Upper lobe of left lung (tissue), 6 donors: Measurements from ENCODE around the gene BAHD1. TPM values are rescaled to one million over a fixed set of nuclear protein-coding genes. Genes with fewer than 3 reads are reported as not detected.
A peak's percentile ranks its signal among the peaks of the same experiment; 100 is the strongest.

Experiments
- ATAC-seq, 2 donors: fragments of 200-7000 bp; cut with Tn5 transposase; one replicate each; pipeline ENCODE4 v1.9.1; 2022; ENCODE audit warnings: mild to moderate bottlenecking in 2 of 2, moderate library complexity in 2 of 2; ENCODE audit not compliant: low FRiP score in 2 of 2
- DNase-seq, 2 donors: peaks; one replicate each; pipeline ENCODE4 v3.0.0-alpha.2; 2019 to 2020
- H3K27ac ChIP-seq, 4 donors: fragments of 200-600 bp; sonication (generic); one replicate each; pipeline ENCODE4 v1.5.1; 2016 to 2019
- H3K27me3 ChIP-seq, 4 donors: fragments of 200-600 bp; sonication (generic); one replicate each; pipeline ENCODE4 v1.5.1; 2017 to 2019
- H3K36me3 ChIP-seq, 4 donors: fragments of 200-600 bp; sonication (generic); one replicate each; pipeline ENCODE4 v1.5.1; 2016 to 2019
- H3K4me1 ChIP-seq, 4 donors: fragments of 200-600 bp; sonication (generic); one replicate each; pipeline ENCODE4 v1.5.1; 2018 to 2019
- H3K4me3 ChIP-seq, 4 donors: fragments of 200-600 bp; sonication (generic); one replicate each; pipeline ENCODE4 v1.5.1; 2017 to 2019; ENCODE audit warnings: mild to moderate bottlenecking in 2 of 4, moderate library complexity in 1 of 4
- H3K9me3 ChIP-seq, 4 donors: fragments of 200-600 bp; sonication (generic); one replicate each; pipeline ENCODE4 v1.5.1; 2018 to 2019
- CTCF ChIP-seq, 6 experiments: fragments of 450-650 bp in 4 of 6; fragments of 200-600 bp in 2 of 6; sonication (generic) in 2 of 6; IDR thresholded peaks; one replicate each; pipeline ENCODE4 v1.5.1; 2016 to 2019; ENCODE audit warnings: antibody characterized with exemption in 6 of 6
- EP300 ChIP-seq, 4 donors: sonication (generic); formaldehyde crosslinking; IDR thresholded peaks; one replicate each; pipeline ENCODE4 v1.5.1; 2017; ENCODE audit warnings: antibody characterized with exemption in 4 of 4, control low read depth in 2 of 4
- POLR2A ChIP-seq, 4 donors: fragments of 450-650 bp; IDR thresholded peaks; one replicate each; pipeline ENCODE4 v1.5.1; 2016 to 2017; ENCODE audit warnings: antibody characterized with exemption in 4 of 4, mild to moderate bottlenecking in 2 of 4
- POLR2AphosphoS5 ChIP-seq, 2 donors: sonication (generic); formaldehyde crosslinking; IDR thresholded peaks; one replicate each; pipeline ENCODE4 v1.5.1; 2017; ENCODE audit warnings: antibody characterized with exemption in 2 of 2
- WGBS, 2 donors: methylation state at CpG; one replicate each; pipeline ENCODE4 v1.1.5; 2017 to 2018; 5-methylcytosine and 5-hydroxymethylcytosine counted together
- total RNA-seq, 6 donors: library from RNA; depleted of rRNA in 4 of 6; stranded (reverse); fragments of >200 nt in 4 of 6; gene quantifications; one replicate each; pipeline versions ENCODE4 v1.1.0 to v1.2.1, GENCODE V29; 2016 to 2021
- donor health status: DM: no; HTN: no; CAD: no; lungs with moderate emphysema.
- donor health status: DM: no; HTN: yes; CAD: no; lungs with severe emphysema.

The BAHD1 gene
- total RNA-seq, 6 donors from 2014 or later: 21.0 to 36.9 (median 28.5) TPM

- Histone ChIP-seq H3K4me1 (peaks cover 4 to 20% (median 11%) of the 10 kb centered on the region in 4 donors), H3K36me3 (peaks cover 0 to 55% (median 36%) of the 10 kb centered on the region in 4 donors), H3K27ac (peak overlapping the region in 2 of 4 donors; percentile 11 to 52), H3K27me3 (no peaks in the 10 kb centered on the region), H3K4me3 (no peak overlapping the region), H3K9me3 (no peaks in the 10 kb centered on the region)
- DNase-seq (no peak), ATAC-seq (no peak)
- WGBS, 2 donors: 100% methylated on average over 8 to 10 of the region's 10 CpGs
- TF ChIP-seq EP300 (IDR thresholded peaks at IDR 0.05): no peak
- TF ChIP-seq POLR2A (IDR thresholded peaks at IDR 0.05): no peak
- TF ChIP-seq POLR2AphosphoS5 (IDR thresholded peaks at IDR 0.05): no peak
- no peak for TF ChIP-seq CTCF (IDR thresholded peaks at IDR 0.05)
Observed at GRCh38 chr15:40465939-40466338, 25.2 kb downstream of the BAHD1 start.

- TF ChIP-seq CTCF (IDR thresholded peaks at IDR 0.05) (no peak), POLR2AphosphoS5 (IDR thresholded peaks at IDR 0.05) (no peak), POLR2A (IDR thresholded peaks at IDR 0.05) (no peak)
- whole genome bisulfite sequencing, 2 donors: 64 to 68% methylated on average over 7 of the region's 7 CpGs
Observed at GRCh38 chr15:40466426-40467260, 25.9 kb downstream of the BAHD1 start.

GRCh38 chr15:40467261-40467615 is 26.5 kb downstream of the BAHD1 start:
- H3K36me3 ChIP-seq: peaks cover 0 to 47% (median 31%) of the 10 kb centered on the region in 4 donors
- no peak overlapping the region for H3K4me3 ChIP-seq
- H3K4me1 ChIP-seq: peaks cover 10 to 29% (median 15%) of the 10 kb centered on the region in 4 donors
- no peaks in the 10 kb centered on the region for H3K9me3 ChIP-seq
- TF ChIP-seq CTCF (IDR thresholded peaks at IDR 0.05) (no peak), POLR2AphosphoS5 (IDR thresholded peaks at IDR 0.05) (no peak), POLR2A (IDR thresholded peaks at IDR 0.05) (no peak), EP300 (IDR thresholded peaks at IDR 0.05) (no peak)
- H3K27ac ChIP-seq: no peak overlapping the region
- no peaks in the 10 kb centered on the region for H3K27me3 ChIP-seq
- ATAC-seq (no peak), DNase-seq (no peak)

More at GRCh38 chr15:40466426-40467260, 25.9 kb downstream of the BAHD1 start:
- Histone ChIP-seq H3K27ac (peak overlapping the region in 1 of 4 donors; percentile 52), H3K4me3 (no peak overlapping the region), H3K36me3 (peaks cover 0 to 53% (median 34%) of the 10 kb centered on the region in 4 donors), H3K4me1 (peaks cover 4 to 23% (median 12%) of the 10 kb centered on the region in 4 donors), H3K27me3 (no peaks in the 10 kb centered on the region), H3K9me3 (no peaks in the 10 kb centered on the region)
- DNase-seq: peak in 1 of 2 donors; percentile 40
- no peak for ATAC-seq

GRCh38 chr15:40468898-40469331 is 28.2 kb downstream of the BAHD1 start:
- Histone ChIP-seq H3K27me3 (no peaks in the 10 kb centered on the region), H3K4me3 (no peak overlapping the region), H3K36me3 (peaks cover 0 to 30% (median 20%) of the 10 kb centered on the region in 4 donors), H3K27ac (no peak overlapping the region), H3K9me3 (no peaks in the 10 kb centered on the region), H3K4me1 (peaks cover 12 to 31% (median 15%) of the 10 kb centered on the region in 4 donors)
- ATAC-seq: no peak
- no peak for TF ChIP-seq EP300 (IDR thresholded peaks at IDR 0.05)
- TF ChIP-seq POLR2AphosphoS5 (IDR thresholded peaks at IDR 0.05): no peak
- TF ChIP-seq CTCF (IDR thresholded peaks at IDR 0.05): no peak
- 71 to 78% methylated on average over 1 to 4 of the region's 4 CpGs for WGBS, 2 donors
- no peak for DNase-seq
